ENCODE results near the gene ZNF423.

- TF ChIP-seq CTCF (IDR thresholded peaks at IDR 0.05) (no peak), POLR2A (IDR thresholded peaks at IDR 0.05) (no peak), POLR2AphosphoS5 (IDR thresholded peaks at IDR 0.05) (no peak)
Measured at GRCh38 chr16:49776085-49776595, 79.8 kb downstream of the ZNF423 start.
